GM21786 (cell line): Measurements from ENCODE around the gene RYR1.
"Not testable (repeated sequence)": the region's sequence is repeated elsewhere in the genome, so short reads cannot be mapped to it uniquely, and the experiment has no call there.

ENCODE experiments used
- ATAC-seq: cut with Tn5 transposase; IDR thresholded peaks from one replicate; pipeline ENCODE4 v1.9.1; 2021; ENCODE audit not compliant: unreplicated experiment

RYR1 gene

GRCh38 chr19:38399537-38399936 is 34.0 kb upstream of the RYR1 start:
- no peak for ATAC-seq

GRCh38 chr19:38400361-38400760 is 33.1 kb upstream of the RYR1 start:
- ATAC-seq = no peak

- ATAC-seq = no peak
Observed at GRCh38 chr19:38401148-38401547, 32.3 kb upstream of the RYR1 start.

- no peak for ATAC-seq
Observed at GRCh38 chr19:38402623-38402966, 30.9 kb upstream of the RYR1 start.

GRCh38 chr19:38402967-38403674 is 30.4 kb upstream of the RYR1 start, which contains the start of gene FAM98C:
Gene FAM98C (plus strand): TSS chr19:38403093. CDS start chr19:38403154, 61 bp downstream.
- peak; percentile 85 for ATAC-seq

- ATAC-seq = no peak
Observed at GRCh38 chr19:38404858-38405257, 28.6 kb upstream of the RYR1 start.

- ATAC-seq = no peak
Observed at GRCh38 chr19:38405276-38405675, 28.2 kb upstream of the RYR1 start.

GRCh38 chr19:38409631-38410133 is 23.8 kb upstream of the RYR1 start:
- ATAC-seq = no peak

GRCh38 chr19:38410407-38410806 is 23.1 kb upstream of the RYR1 start:
- not testable (repeated sequence) for ATAC-seq

- ATAC-seq = no peak
Observed at GRCh38 chr19:38411041-38411712, 22.3 kb upstream of the RYR1 start.

GRCh38 chr19:38411898-38412297 is 21.6 kb upstream of the RYR1 start:
- not testable (repeated sequence) for ATAC-seq

GRCh38 chr19:38412491-38412890 is 21.0 kb upstream of the RYR1 start:
- ATAC-seq = no peak

GRCh38 chr19:38412961-38413360 is 20.5 kb upstream of the RYR1 start:
- no peak for ATAC-seq

- no peak for ATAC-seq
Observed at GRCh38 chr19:38413416-38413815, 20.1 kb upstream of the RYR1 start.

GRCh38 chr19:38417146-38417543 is 16.3 kb upstream of the RYR1 start:
- no peak for ATAC-seq

GRCh38 chr19:38417544-38418506 is 15.7 kb upstream of the RYR1 start:
- ATAC-seq = no peak

- no peak for ATAC-seq
Observed at GRCh38 chr19:38420935-38421334, 12.6 kb upstream of the RYR1 start.

- no peak for ATAC-seq
Observed at GRCh38 chr19:38421856-38422255, 11.6 kb upstream of the RYR1 start.

- no peak for ATAC-seq
Observed at GRCh38 chr19:38422438-38422837, 11.1 kb upstream of the RYR1 start.

- no peak for ATAC-seq
Observed at GRCh38 chr19:38424272-38424671, 9.2 kb upstream of the RYR1 start.

GRCh38 chr19:38425222-38425809 is 8.2 kb upstream of the RYR1 start:
- ATAC-seq = no peak
